HepG2 (cell line): ENCODE data around the gene CIB2. TPM values are rescaled to one million over a fixed set of nuclear protein-coding genes. Genes with fewer than 3 reads are reported as not detected.

Source experiments
- AGO2 ChIP-seq: fragments of 200-400 bp; formaldehyde crosslinking; optimal IDR thresholded peaks from 2 replicates; pipeline ENCODE3; 2017; ENCODE audit warnings: mild to moderate bottlenecking, low read depth, low read length, moderate library complexity
- GPBP1L1 ChIP-seq: sonication (generic); formaldehyde crosslinking; IDR thresholded peaks from 2 replicates; pipeline ENCODE4 v1.5.0; 2020; ENCODE audit warnings: mild to moderate bottlenecking, missing genetic modification reagents
- HNRNPK ChIP-seq: fragments of 200-400 bp; formaldehyde crosslinking; IDR thresholded peaks from 2 replicates; pipeline ENCODE4 v1.6.1; 2018; ENCODE audit warnings: low read length, low read depth, moderate library complexity, mild to moderate bottlenecking; ENCODE audit not compliant: poor library complexity, severe bottlenecking
- REPIN1 ChIP-seq: sonication (generic); formaldehyde crosslinking; IDR thresholded peaks from 2 replicates; pipeline ENCODE4 v1.8.0; 2022; ENCODE audit warnings: missing genetic modification reagents, low read depth, mild to moderate bottlenecking, borderline replicate concordance
- SOX5 ChIP-seq: IDR thresholded peaks from 2 replicates; pipeline ENCODE4 v1.6.1; 2016; ENCODE audit warnings: borderline replicate concordance
- SRF ChIP-seq: IDR thresholded peaks from 2 replicates; pipeline ENCODE4 v1.6.1; 2011; ENCODE audit warnings: mild to moderate bottlenecking, low read depth, low read length, moderate library complexity
- TMF1 ChIP-seq: sonication (generic); formaldehyde crosslinking; IDR thresholded peaks from 2 replicates; pipeline ENCODE4 v1.8.1; 2022; ENCODE audit warnings: low read depth, missing genetic modification reagents
- TP53 ChIP-seq: sonication (generic); formaldehyde crosslinking; conservative IDR thresholded peaks from 2 replicates; pipeline ENCODE4 v1.4.0; 2020; ENCODE audit warnings: missing genetic modification reagents
- ZBTB20 ChIP-seq: sonication (generic); formaldehyde crosslinking; IDR thresholded peaks from 2 replicates; pipeline ENCODE4 v1.8.1; 2023; ENCODE audit warnings: missing genetic modification reagents, low read depth, mild to moderate bottlenecking, borderline replicate concordance
- ZBTB3 ChIP-seq: sonication (generic); formaldehyde crosslinking; IDR thresholded peaks from 2 replicates; pipeline ENCODE4 v1.4.0; 2020; ENCODE audit warnings: low read depth, mild to moderate bottlenecking, moderate library complexity, missing genetic modification reagents, borderline replicate concordance
- ZNF12 ChIP-seq: sonication (generic); formaldehyde crosslinking; IDR thresholded peaks from 2 replicates; pipeline ENCODE4 v1.5.0; 2020; ENCODE audit warnings: missing genetic modification reagents
- ZNF296 ChIP-seq: sonication (generic); formaldehyde crosslinking; conservative IDR thresholded peaks from 2 replicates; pipeline ENCODE4 v1.5.0; 2020; ENCODE audit warnings: mild to moderate bottlenecking, missing genetic modification reagents
- ZNF343 ChIP-seq: sonication (generic); formaldehyde crosslinking; IDR thresholded peaks from 2 replicates; pipeline ENCODE4 v1.4.0; 2020; ENCODE audit warnings: mild to moderate bottlenecking, missing genetic modification reagents
- ZNF552 ChIP-seq: sonication (generic); formaldehyde crosslinking; IDR thresholded peaks from 2 replicates; pipeline ENCODE4 v1.9.0; 2022; ENCODE audit warnings: missing genetic modification reagents, mild to moderate bottlenecking, borderline replicate concordance
- ZNF564 ChIP-seq: sonication (generic); formaldehyde crosslinking; IDR thresholded peaks from 2 replicates; pipeline ENCODE4 v1.8.1; 2023; ENCODE audit warnings: mild to moderate bottlenecking, missing genetic modification reagents
- ZNF567 ChIP-seq: sonication (generic); formaldehyde crosslinking; IDR thresholded peaks from 2 replicates; pipeline ENCODE4 v1.8.1; 2023; ENCODE audit warnings: mild to moderate bottlenecking, missing genetic modification reagents, borderline replicate concordance
- ZNF75D ChIP-seq: sonication (generic); formaldehyde crosslinking; IDR thresholded peaks from 2 replicates; pipeline ENCODE4 v1.8.1; 2023; ENCODE audit warnings: missing genetic modification reagents, mild to moderate bottlenecking, borderline replicate concordance
- ZSCAN25 ChIP-seq: sonication (generic); formaldehyde crosslinking; IDR thresholded peaks from 2 replicates; pipeline ENCODE4 v1.8.0; 2022; ENCODE audit warnings: mild to moderate bottlenecking, missing genetic modification reagents
- ZSCAN30 ChIP-seq: sonication (generic); formaldehyde crosslinking; IDR thresholded peaks from 2 replicates; pipeline ENCODE4 v1.5.0; 2020; ENCODE audit warnings: mild to moderate bottlenecking, missing genetic modification reagents
- polyA plus RNA-seq, 8 experiments: library from polyadenylated mRNA; depleted of rRNA in 3 of 8; stranded (reverse) in 7 of 8; unstranded in 1 of 8; fragments of >200 nt; fragmentation: Illumina TruSeq in 4 of 8; extraction: Trizol in 4 of 8; gene quantifications; 2 replicates each; pipeline versions ENCODE4 v1.2.1 to v1.2.3, GENCODE V29; 2011 to 2016; ENCODE audit warnings: low read depth in 4 of 8, missing spikeins in 1 of 8, mixed read lengths in 1 of 8; ENCODE audit not compliant: insufficient read depth in 1 of 8
- total RNA-seq, 5 experiments: library from RNA; depleted of rRNA; stranded (reverse); fragments of >200 nt; fragmentation: Illumina TruSeq; extraction: Trizol; gene quantifications; 2 replicates each; pipeline ENCODE4 v1.2.3, GENCODE V29; 2016; ENCODE audit warnings: low read depth in 1 of 5
- TF ChIP-seq, protein P1 (sequence below): sonication (generic); formaldehyde crosslinking; IDR thresholded peaks from one replicate; pipeline ENCODE4 v1.5.1; 2020; ENCODE audit warnings: mild to moderate bottlenecking, missing genetic modification reagents; ENCODE audit errors: not compliant biosample characterization

CIB2 gene
- total and polyA plus RNA-seq, 2 of the 13 experiments (the other 11 are each of a cell fraction or from before 2014, with no cell fraction given): 1.4 to 1.5 TPM

- TF ChIP-seq GPBP1L1 (CRISPR knock-in tag): no peak
- peak; percentile 38; the same call in 1 of the 2 replicates for TF ChIP-seq ZSCAN25
- no peak for TF ChIP-seq ZBTB20
- TF ChIP-seq ZNF564 (CRISPR knock-in tag): peak; percentile 76; the same call in 1 of the 2 replicates
- no peak for TF ChIP-seq ZSCAN30
- TF ChIP-seq SOX5 (CRISPR knock-in tag): no peak
- TF ChIP-seq REPIN1 (CRISPR knock-in tag): peak; percentile 73
- peak; percentile 76; the same call in 1 of the 2 replicates for TF ChIP-seq TMF1
- TF ChIP-seq ZNF567 (CRISPR knock-in tag): 0 out of 2 replicates have a peak, but pooled peaks have one; percentile 24
- no peak for TF ChIP-seq ZNF296 (CRISPR knock-in tag)
- TF ChIP-seq ZNF343 (CRISPR knock-in tag): no peak
- TF ChIP-seq ZBTB3: no peak
- TF ChIP-seq ZNF75D: no peak
- TF ChIP-seq ZNF552: no peak
- TF ChIP-seq AGO2: no peak
- TF ChIP-seq TP53 (CRISPR knock-in tag): no peak
- TF ChIP-seq, protein P1, sequence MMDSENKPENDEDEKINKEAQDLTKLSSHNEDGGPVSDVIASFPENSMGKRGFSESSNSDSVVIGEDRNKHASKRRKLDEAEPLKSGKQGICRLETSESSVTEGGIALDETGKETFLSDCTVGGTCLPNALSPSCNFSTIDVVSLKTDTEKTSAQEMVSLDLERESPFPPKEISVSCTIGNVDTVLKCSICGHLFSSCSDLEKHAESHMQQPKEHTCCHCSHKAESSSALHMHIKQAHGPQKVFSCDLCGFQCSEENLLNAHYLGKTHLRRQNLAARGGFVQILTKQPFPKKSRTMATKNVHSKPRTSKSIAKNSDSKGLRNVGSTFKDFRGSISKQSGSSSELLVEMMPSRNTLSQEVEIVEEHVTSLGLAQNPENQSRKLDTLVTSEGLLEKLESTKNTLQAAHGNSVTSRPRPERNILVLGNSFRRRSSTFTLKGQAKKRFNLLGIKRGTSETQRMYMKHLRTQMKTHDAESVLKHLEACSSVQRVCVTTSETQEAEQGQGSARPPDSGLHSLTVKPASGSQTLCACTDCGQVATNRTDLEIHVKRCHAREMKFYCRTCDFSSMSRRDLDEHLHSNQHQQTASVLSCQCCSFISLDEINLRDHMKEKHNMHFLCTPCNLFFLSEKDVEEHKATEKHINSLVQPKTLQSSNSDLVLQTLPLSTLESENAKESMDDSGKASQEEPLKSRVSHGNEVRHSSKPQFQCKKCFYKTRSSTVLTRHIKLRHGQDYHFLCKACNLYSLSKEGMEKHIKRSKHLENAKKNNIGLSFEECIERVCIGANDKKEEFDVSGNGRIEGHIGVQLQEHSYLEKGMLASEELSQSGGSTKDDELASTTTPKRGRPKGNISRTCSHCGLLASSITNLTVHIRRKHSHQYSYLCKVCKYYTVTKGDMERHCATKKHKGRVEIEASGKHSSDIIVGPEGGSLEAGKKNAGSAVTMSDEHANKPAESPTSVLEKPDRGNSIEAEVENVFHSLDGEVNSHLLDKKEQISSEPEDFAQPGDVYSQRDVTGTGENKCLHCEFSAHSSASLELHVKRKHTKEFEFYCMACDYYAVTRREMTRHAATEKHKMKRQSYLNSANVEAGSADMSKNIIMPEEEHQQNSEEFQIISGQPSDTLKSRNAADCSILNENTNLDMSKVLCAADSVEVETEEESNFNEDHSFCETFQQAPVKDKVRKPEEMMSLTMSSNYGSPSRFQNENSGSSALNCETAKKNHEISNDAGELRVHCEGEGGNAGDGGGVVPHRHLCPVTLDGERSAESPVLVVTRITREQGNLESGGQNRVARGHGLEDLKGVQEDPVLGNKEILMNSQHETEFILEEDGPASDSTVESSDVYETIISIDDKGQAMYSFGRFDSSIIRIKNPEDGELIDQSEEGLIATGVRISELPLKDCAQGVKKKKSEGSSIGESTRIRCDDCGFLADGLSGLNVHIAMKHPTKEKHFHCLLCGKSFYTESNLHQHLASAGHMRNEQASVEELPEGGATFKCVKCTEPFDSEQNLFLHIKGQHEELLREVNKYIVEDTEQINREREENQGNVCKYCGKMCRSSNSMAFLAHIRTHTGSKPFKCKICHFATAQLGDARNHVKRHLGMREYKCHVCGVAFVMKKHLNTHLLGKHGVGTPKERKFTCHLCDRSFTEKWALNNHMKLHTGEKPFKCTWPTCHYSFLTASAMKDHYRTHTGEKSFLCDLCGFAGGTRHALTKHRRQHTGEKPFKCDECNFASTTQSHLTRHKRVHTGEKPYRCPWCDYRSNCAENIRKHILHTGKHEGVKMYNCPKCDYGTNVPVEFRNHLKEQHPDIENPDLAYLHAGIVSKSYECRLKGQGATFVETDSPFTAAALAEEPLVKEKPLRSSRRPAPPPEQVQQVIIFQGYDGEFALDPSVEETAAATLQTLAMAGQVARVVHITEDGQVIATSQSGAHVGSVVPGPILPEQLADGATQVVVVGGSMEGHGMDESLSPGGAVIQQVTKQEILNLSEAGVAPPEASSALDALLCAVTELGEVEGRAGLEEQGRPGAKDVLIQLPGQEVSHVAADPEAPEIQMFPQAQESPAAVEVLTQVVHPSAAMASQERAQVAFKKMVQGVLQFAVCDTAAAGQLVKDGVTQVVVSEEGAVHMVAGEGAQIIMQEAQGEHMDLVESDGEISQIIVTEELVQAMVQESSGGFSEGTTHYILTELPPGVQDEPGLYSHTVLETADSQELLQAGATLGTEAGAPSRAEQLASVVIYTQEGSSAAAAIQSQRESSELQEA: peak; percentile 63
- no peak for TF ChIP-seq ZNF12 (CRISPR knock-in tag)
- TF ChIP-seq HNRNPK: peak; percentile 56
- TF ChIP-seq SRF: no peak
These were observed at the start of gene CIB2 (continued) for GRCh38 chr15:78131295-78132061.
